Loucy (cell line): ENCODE measurements around the gene MYCN.
"Not testable (repeated sequence)": the region's sequence is repeated elsewhere in the genome, so short reads cannot be mapped to it uniquely, and the experiment has no call there.

Experiments used
- H2AFZ ChIP-seq: fragments of 200-600 bp; sonication (generic); 2 replicates; pipeline ENCODE4 v1.6.0; 2016; ENCODE audit warnings: antibody characterized with exemption, mild to moderate bottlenecking, low read length, moderate library complexity
- H3F3A ChIP-seq: fragments of 200-600 bp; 2 replicates; pipeline ENCODE4 v1.6.0; 2016; ENCODE audit warnings: antibody characterized with exemption, low read depth, mild to moderate bottlenecking
- H3K27me3 ChIP-seq: fragments of 200-600 bp; sonication (generic); 2 replicates; pipeline ENCODE4 v1.6.1; 2014; ENCODE audit warnings: low read length, mild to moderate bottlenecking; ENCODE audit not compliant: insufficient read depth, poor library complexity, severe bottlenecking
- H3K36me3 ChIP-seq: fragments of 200-600 bp; sonication (generic); 2 replicates; pipeline ENCODE4 v1.6.1; 2016; ENCODE audit warnings: low read length; ENCODE audit not compliant: insufficient read depth
- H3K4me1 ChIP-seq: fragments of 200-600 bp; sonication (generic); 2 replicates; pipeline ENCODE4 v1.5.1; 2014; ENCODE audit warnings: low read length, mild to moderate bottlenecking; ENCODE audit not compliant: insufficient read depth, poor library complexity, severe bottlenecking
- H3K4me2 ChIP-seq: fragments of 200-600 bp; sonication (generic); 2 replicates; pipeline ENCODE4 v1.6.0; 2014; ENCODE audit warnings: antibody characterized with exemption, low read length, low read depth, mild to moderate bottlenecking; ENCODE audit not compliant: poor library complexity, severe bottlenecking
- H3K4me3 ChIP-seq: fragments of 200-600 bp; sonication (generic); 2 replicates; pipeline ENCODE4 v1.5.1; 2014; ENCODE audit warnings: low read length, mild to moderate bottlenecking, mixed read lengths; ENCODE audit not compliant: poor library complexity, severe bottlenecking
- H3K79me2 ChIP-seq: fragments of 200-600 bp; sonication (generic); 2 replicates; pipeline ENCODE4 v1.6.1; 2014; ENCODE audit warnings: low read length; ENCODE audit not compliant: insufficient read depth
- H3K9ac ChIP-seq: fragments of 200-600 bp; sonication (generic); 2 replicates; pipeline ENCODE4 v1.6.0; 2014; ENCODE audit warnings: mild to moderate bottlenecking, low read depth, low read length, moderate library complexity; ENCODE audit not compliant: poor library complexity, severe bottlenecking
- H3K9me2 ChIP-seq: fragments of 200-600 bp; sonication (generic); replicated peaks from 2 replicates; pipeline ENCODE4 v1.6.1; 2016; ENCODE audit warnings: low read depth, low read length, mixed read lengths
- H3K9me3 ChIP-seq: fragments of 200-600 bp; sonication (generic); 2 replicates; pipeline ENCODE4 v1.6.1; 2014; ENCODE audit warnings: mild to moderate bottlenecking, antibody characterized with exemption, low read length, low read depth; ENCODE audit not compliant: insufficient read depth
- H4K20me1 ChIP-seq: fragments of 200-600 bp; sonication (generic); 2 replicates; pipeline ENCODE4 v1.6.0; 2014; ENCODE audit warnings: antibody characterized with exemption, low read length, mild to moderate bottlenecking; ENCODE audit not compliant: insufficient read depth, poor library complexity, severe bottlenecking
- CTCF ChIP-seq: fragments of 200-600 bp; sonication (generic); conservative IDR thresholded peaks from 2 replicates; pipeline ENCODE4 v1.5.1; 2014; ENCODE audit warnings: mild to moderate bottlenecking, antibody characterized with exemption, low read length
- EZH2phosphoT487 ChIP-seq: fragments of 200-600 bp; IDR thresholded peaks from 2 replicates; pipeline ENCODE4 v1.6.1; 2018; ENCODE audit warnings: antibody characterized with exemption, mild to moderate bottlenecking, moderate library complexity, borderline replicate concordance

The MYCN gene

GRCh38 chr2:15950088-15950952 lies 10.0 kb downstream of the MYCN start:
- H3K4me3 ChIP-seq, result no peak overlapping the region
- TF ChIP-seq CTCF (no peak), EZH2phosphoT487 (no peak)

GRCh38 chr2:15951936-15952335 lies 11.6 kb downstream of the MYCN start:
- H3K9me3 ChIP-seq, H3K27me3 ChIP-seq, H3K4me1 ChIP-seq, H3K9ac ChIP-seq, H3K4me3 ChIP-seq, H3K4me2 ChIP-seq, H2AFZ ChIP-seq, H3K9me2 ChIP-seq, H3F3A ChIP-seq, H4K20me1 ChIP-seq, H3K79me2 ChIP-seq: not testable (repeated sequence)
- peaks cover 15% of the 10 kb centered on the region; the same call in 1 of the 2 replicates for H3K36me3 ChIP-seq

More at GRCh38 chr2:15950088-15950952, 10.0 kb downstream of the MYCN start:
- Histone ChIP-seq H3K4me1 (no peaks in the 10 kb centered on the region), H3K9me2 (no peaks in the 10 kb centered on the region), H3K27me3 (no peaks in the 10 kb centered on the region), H3K4me2 (no peak overlapping the region), H3K79me2 (peaks cover 24% of the 10 kb centered on the region), H2AFZ (no peak overlapping the region), H3K9me3 (no peaks in the 10 kb centered on the region), H3K9ac (no peak overlapping the region), H3K36me3 (peaks cover 31% of the 10 kb centered on the region; the same call in 1 of the 2 replicates), H4K20me1 (peaks cover 24% of the 10 kb centered on the region), H3F3A (no peaks in the 10 kb centered on the region)

GRCh38 chr2:15952451-15953146 lies 12.2 kb downstream of the MYCN start:
- H4K20me1 ChIP-seq, result peaks cover 2% of the 10 kb centered on the region
- H3K9me3 ChIP-seq, result no peaks in the 10 kb centered on the region
- H3K9ac ChIP-seq, result no peak overlapping the region
- H3K4me1 ChIP-seq, result no peaks in the 10 kb centered on the region
- peaks cover 9% of the 10 kb centered on the region; the same call in 1 of the 2 replicates for H3K36me3 ChIP-seq
- H3K27me3 ChIP-seq, result no peaks in the 10 kb centered on the region
- no peak overlapping the region for H3K4me3 ChIP-seq
- H3K4me2 ChIP-seq, result no peak overlapping the region
- H3F3A ChIP-seq, result no peaks in the 10 kb centered on the region
- H3K9me2 ChIP-seq, result no peaks in the 10 kb centered on the region
- peaks cover under 1% of the 10 kb centered on the region; the same call in 1 of the 2 replicates for H3K79me2 ChIP-seq
- H2AFZ ChIP-seq, result no peak overlapping the region
- TF ChIP-seq CTCF, result no peak
- TF ChIP-seq EZH2phosphoT487, result no peak
